Measurements from ENCODE around the gene RGMA. TPM values are rescaled to one million over a fixed set of nuclear protein-coding genes. Genes with fewer than 3 reads are reported as not detected.

RGMA gene
- total RNA-seq, 1 donor from 2014 or later = 11.4 TPM

DNA sequence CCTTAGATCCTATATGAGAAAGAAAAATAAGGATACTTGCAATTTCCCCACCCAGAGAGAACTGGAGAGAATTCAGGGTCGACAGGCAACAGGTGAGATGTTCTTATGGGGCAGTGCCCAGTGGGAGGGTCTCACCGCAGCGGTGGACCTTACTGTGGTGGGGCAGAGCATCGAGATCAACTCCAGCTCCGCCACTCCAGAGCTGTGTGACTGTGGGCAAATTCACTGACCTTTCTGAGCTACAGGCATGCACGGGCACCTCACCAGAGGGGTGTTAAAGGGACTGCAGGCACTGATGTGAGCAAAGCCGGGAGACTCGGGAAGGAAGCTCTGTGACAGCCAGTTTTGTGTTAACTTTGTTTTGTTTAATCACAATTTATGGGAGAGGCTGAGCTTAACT lies 30.9 kb downstream of the RGMA start:
- H3K4me1 Mint-ChIP-seq (ENCODE audit: low read depth) = peaks cover 22% of the 10 kb centered on the region
- no peak overlapping the region for H3K4me3 Mint-ChIP-seq (ENCODE audit: low read depth)
- peaks cover 5% of the 10 kb centered on the region for H3K36me3 Mint-ChIP-seq (ENCODE audit: insufficient read depth)
- no peak for DNase-seq (ENCODE audit: low spot score, unreplicated experiment)
- TF ChIP-seq, protein P1, sequence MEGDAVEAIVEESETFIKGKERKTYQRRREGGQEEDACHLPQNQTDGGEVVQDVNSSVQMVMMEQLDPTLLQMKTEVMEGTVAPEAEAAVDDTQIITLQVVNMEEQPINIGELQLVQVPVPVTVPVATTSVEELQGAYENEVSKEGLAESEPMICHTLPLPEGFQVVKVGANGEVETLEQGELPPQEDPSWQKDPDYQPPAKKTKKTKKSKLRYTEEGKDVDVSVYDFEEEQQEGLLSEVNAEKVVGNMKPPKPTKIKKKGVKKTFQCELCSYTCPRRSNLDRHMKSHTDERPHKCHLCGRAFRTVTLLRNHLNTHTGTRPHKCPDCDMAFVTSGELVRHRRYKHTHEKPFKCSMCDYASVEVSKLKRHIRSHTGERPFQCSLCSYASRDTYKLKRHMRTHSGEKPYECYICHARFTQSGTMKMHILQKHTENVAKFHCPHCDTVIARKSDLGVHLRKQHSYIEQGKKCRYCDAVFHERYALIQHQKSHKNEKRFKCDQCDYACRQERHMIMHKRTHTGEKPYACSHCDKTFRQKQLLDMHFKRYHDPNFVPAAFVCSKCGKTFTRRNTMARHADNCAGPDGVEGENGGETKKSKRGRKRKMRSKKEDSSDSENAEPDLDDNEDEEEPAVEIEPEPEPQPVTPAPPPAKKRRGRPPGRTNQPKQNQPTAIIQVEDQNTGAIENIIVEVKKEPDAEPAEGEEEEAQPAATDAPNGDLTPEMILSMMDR (IDR thresholded peaks at IDR 0.05; ENCODE audit: unreplicated experiment) = no peak
- no peak overlapping the region for H3K27ac Mint-ChIP-seq
- H3K27me3 Mint-ChIP-seq = peaks cover 3% of the 10 kb centered on the region
- H3K9me3 Mint-ChIP-seq (ENCODE audit: low read depth) = no peaks in the 10 kb centered on the region

DNA sequence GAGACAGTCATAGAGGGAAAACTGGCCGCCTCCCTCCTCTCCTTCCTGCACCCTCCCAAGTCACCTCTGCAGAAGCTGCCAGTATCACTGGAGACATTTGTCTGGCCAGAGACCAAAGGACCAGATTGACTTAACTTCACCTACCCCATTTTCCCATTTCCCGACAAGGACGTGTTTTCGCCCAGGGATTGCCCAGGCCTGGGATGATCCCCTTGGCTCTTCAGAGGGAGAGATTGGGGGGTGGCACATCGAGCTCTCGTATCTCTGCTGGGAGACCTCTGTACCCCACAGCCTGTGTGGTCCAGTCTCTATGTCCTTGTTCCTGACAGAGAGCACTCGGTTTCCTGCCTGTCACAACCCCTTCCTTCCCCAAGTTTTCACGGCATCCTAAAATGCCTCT lies 31.4 kb downstream of the RGMA start:
- H3K27me3 Mint-ChIP-seq = peaks cover 3% of the 10 kb centered on the region

DNA sequence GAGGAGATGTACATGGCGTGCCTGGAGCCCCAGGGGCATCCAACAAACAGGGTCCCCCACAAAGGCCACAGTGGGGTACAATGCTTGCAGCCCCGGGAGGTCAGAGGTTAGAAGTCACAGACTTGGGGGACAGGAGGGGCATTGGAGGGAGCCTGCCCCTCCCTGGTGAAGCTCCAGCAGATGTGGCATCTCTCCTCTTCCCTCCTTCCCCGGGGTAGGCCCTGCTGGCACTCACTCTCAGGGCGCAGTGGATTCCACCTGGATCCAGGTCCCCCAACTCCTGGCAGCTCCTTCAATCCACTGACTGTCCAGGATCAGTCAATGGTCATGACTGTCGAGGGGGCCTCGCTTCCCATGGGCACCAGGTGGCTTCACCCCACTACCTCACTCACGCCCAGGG lies 32.2 kb downstream of the RGMA start:
- no peak overlapping the region for H3K4me3 Mint-ChIP-seq (ENCODE audit: low read depth)
- no peaks in the 10 kb centered on the region for H3K9me3 Mint-ChIP-seq (ENCODE audit: low read depth)
- TF ChIP-seq, protein P1 (IDR thresholded peaks at IDR 0.05; ENCODE audit: unreplicated experiment) = no peak
- DNase-seq (ENCODE audit: low spot score, unreplicated experiment) = no peak
- H3K4me1 Mint-ChIP-seq (ENCODE audit: low read depth) = peaks cover 14% of the 10 kb centered on the region
- peaks cover 5% of the 10 kb centered on the region for H3K36me3 Mint-ChIP-seq (ENCODE audit: insufficient read depth)
- no peak overlapping the region for H3K27ac Mint-ChIP-seq
- H3K27me3 Mint-ChIP-seq = peaks cover 3% of the 10 kb centered on the region

More for the DNA sequence above, 31.4 kb downstream of the RGMA start:
- peaks cover 5% of the 10 kb centered on the region for H3K36me3 Mint-ChIP-seq (ENCODE audit: insufficient read depth)
- peaks cover 19% of the 10 kb centered on the region for H3K4me1 Mint-ChIP-seq (ENCODE audit: low read depth)
- no peak overlapping the region for H3K27ac Mint-ChIP-seq
- no peak overlapping the region for H3K4me3 Mint-ChIP-seq (ENCODE audit: low read depth)
- no peaks in the 10 kb centered on the region for H3K9me3 Mint-ChIP-seq (ENCODE audit: low read depth)
- DNase-seq (ENCODE audit: low spot score, unreplicated experiment) = no peak
- TF ChIP-seq, protein P1 (IDR thresholded peaks at IDR 0.05; ENCODE audit: unreplicated experiment) = no peak

DNA sequence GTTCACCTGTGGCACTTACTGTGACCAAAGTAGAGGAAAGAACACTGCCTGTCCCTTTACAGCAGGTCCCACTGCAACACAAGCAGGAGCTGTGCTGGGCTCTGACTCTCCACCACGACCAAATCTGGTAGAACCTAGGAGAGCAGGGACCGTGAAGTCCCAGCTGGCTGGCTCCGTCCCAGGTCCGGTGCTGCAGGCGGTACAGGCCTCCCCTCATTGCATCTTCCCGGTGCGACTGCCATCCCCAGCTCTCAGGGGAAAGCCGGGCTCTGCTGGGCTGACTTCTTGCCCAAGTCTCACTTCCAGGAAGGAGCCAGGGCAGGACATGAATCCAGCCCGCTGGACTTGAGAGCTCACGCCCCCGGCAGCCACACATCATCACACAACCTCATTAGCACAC lies 33.8 kb downstream of the RGMA start:
- H3K4me1 Mint-ChIP-seq (ENCODE audit: low read depth) = peaks cover 2% of the 10 kb centered on the region
- TF ChIP-seq, protein P1 (IDR thresholded peaks at IDR 0.05; ENCODE audit: unreplicated experiment) = no peak
- H3K27ac Mint-ChIP-seq = no peak overlapping the region

DNA sequence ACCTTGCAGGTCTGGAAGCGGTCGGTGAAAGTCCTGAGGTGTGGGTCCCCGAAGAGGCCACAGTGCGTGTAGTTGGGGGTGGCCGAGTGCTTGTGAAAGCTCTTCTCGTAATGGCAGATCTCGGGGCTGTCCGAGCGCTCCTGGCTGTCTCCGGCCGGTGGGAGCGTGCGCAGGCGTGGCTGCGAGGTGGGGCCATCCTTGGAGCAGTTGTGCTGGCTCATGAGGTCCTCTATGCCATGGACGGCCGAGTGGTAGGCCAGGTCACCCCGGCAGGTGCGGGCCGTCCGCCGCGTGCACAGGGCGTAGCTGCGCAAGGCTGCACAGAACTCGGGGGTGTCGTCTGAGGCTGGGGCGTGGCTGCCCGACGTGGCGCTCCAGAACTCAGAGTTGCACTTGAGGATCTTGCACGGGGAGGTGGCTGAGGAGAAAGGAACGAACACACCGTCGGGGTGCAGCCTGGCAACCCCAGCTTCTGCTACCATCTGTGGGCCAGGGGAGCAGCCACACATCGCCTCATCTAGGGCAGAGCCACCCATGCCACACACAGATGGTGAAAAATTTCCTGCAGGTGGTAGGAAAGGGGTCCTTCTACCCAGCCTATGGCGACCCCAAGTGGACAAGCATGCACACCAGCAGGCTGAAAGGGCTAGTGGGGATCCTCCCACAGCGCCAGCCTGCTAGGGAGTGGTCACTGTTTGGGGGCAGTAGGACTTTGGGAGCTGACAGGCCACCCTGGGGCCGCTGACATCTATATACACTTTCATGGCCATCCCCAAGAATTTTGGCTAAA lies 36.7 kb downstream of the RGMA start:
- H3K9me3 Mint-ChIP-seq (ENCODE audit: low read depth) = no peaks in the 10 kb centered on the region
- TF ChIP-seq, protein P1 (IDR thresholded peaks at IDR 0.05; ENCODE audit: unreplicated experiment) = no peak
- H3K36me3 Mint-ChIP-seq (ENCODE audit: insufficient read depth) = peaks cover 13% of the 10 kb centered on the region
- no peaks in the 10 kb centered on the region for H3K4me1 Mint-ChIP-seq (ENCODE audit: low read depth)
- DNase-seq (ENCODE audit: low spot score, unreplicated experiment) = no peak
- no peak overlapping the region for H3K4me3 Mint-ChIP-seq (ENCODE audit: low read depth)
- no peak overlapping the region for H3K27ac Mint-ChIP-seq
- H3K27me3 Mint-ChIP-seq = no peaks in the 10 kb centered on the region

More for the DNA sequence above, 33.8 kb downstream of the RGMA start:
- no peaks in the 10 kb centered on the region for H3K9me3 Mint-ChIP-seq (ENCODE audit: low read depth)
- no peak for DNase-seq (ENCODE audit: low spot score, unreplicated experiment)
- peaks cover 3% of the 10 kb centered on the region for H3K27me3 Mint-ChIP-seq
- no peak overlapping the region for H3K4me3 Mint-ChIP-seq (ENCODE audit: low read depth)
- peaks cover 5% of the 10 kb centered on the region for H3K36me3 Mint-ChIP-seq (ENCODE audit: insufficient read depth)

Data from progenitor cell of endocrine pancreas (in vitro differentiated cells).